HepG2 (cell line): Measurements from ENCODE around the gene MEAK7. TPM values are rescaled to one million over a fixed set of nuclear protein-coding genes. Genes with fewer than 3 reads are reported as not detected.

ENCODE experiments used
- ATAC-seq: fragments of 200-7000 bp; cut with Tn5 transposase; 3 replicates; pipeline ENCODE4 v1.9.1; 2020; ENCODE audit warnings: mild to moderate bottlenecking, moderate library complexity
- BruUV-seq: library from RNA; stranded (reverse); fragments of 400-500 nt; replicated peaks from 2 replicates; lab custom pipeline; 2021; lab: Mats Ljungman, UMichigan
- CTCF ChIA-PET: fragments of 300-600 bp; formaldehyde crosslinking; extraction: SDS; loops from one replicate; lab custom pipeline; 2021; ENCODE audit warnings: low total read pairs, inconsistent platforms, low intra/inter-chr PET ratio; lab: Yijun Ruan, JAX
- POLR2A ChIA-PET: fragments of 350-600 bp; sonication (Branson Sonifier 250); formaldehyde crosslinking; loops from one replicate; lab custom pipeline; 2020; ENCODE audit warnings: antibody characterized with exemption, inconsistent platforms; lab: Yijun Ruan, JAX
- DNase-seq: peaks from one replicate; pipeline ENCODE4 v3.0.0-alpha.2; 2015; ENCODE audit warnings: low spot score
- FAIRE-seq: peaks from 3 replicates; lab custom pipeline; 2011; peaks lifted over from hg19 to GRCh38; lab: Jason Lieb, UNC
- H2AFZ ChIP-seq: one replicate; pipeline ENCODE4 v1.6.1; 2011; ENCODE audit warnings: low read length, inconsistent platforms
- H3K27ac ChIP-seq: fragments of 300-600 bp; 3 replicates; pipeline ENCODE4 v1.8.0; 2011; ENCODE audit warnings: mixed run types, mild to moderate bottlenecking, mixed read lengths, low read length, inconsistent platforms; ENCODE audit not compliant: insufficient read depth; ENCODE audit errors: extremely low read length
- H3K27me3 ChIP-seq, 2 experiments: fragments of 200-600 bp in 1 of 2; 2 replicates in 1 of 2; 3 replicates in 1 of 2; pipeline versions ENCODE4 v1.6.0 to v1.8.0; 2011; ENCODE audit warnings: low read length in 2 of 2, mild to moderate bottlenecking in 2 of 2, moderate library complexity in 2 of 2, inconsistent platforms in 1 of 2; ENCODE audit not compliant: insufficient read depth in 2 of 2, control insufficient read depth in 1 of 2
- H3K36me3 ChIP-seq, 2 experiments: fragments of 200-600 bp in 1 of 2; replicated peaks in 1 of 2; 2 replicates in 1 of 2; 3 replicates in 1 of 2; pipeline versions ENCODE4 v1.5.1 to v1.8.0; 2011; ENCODE audit warnings: low read length in 2 of 2, inconsistent platforms in 1 of 2; ENCODE audit not compliant: insufficient read depth in 2 of 2, control insufficient read depth in 1 of 2
- H3K4me1 ChIP-seq: 2 replicates; pipeline ENCODE4 v1.5.1; 2012; ENCODE audit warnings: low read length, inconsistent platforms; ENCODE audit not compliant: insufficient read depth
- H3K4me2 ChIP-seq: 2 replicates; pipeline ENCODE4 v1.6.0; 2011; ENCODE audit warnings: low read depth, low read length, inconsistent platforms
- H3K4me3 ChIP-seq, 3 experiments: fragments of 200-600 bp in 1 of 3; sonication (generic), shearing (Covaris generic) in 1 of 3; replicated peaks in 1 of 3; 2 replicates each; pipeline ENCODE4 v1.5.1; 2011 to 2016; ENCODE audit warnings: low read length in 3 of 3, inconsistent platforms in 2 of 3, low read depth in 2 of 3, mild to moderate bottlenecking in 2 of 3, control low read depth in 1 of 3, mixed read lengths in 1 of 3; ENCODE audit not compliant: insufficient read depth in 1 of 3
- H3K79me2 ChIP-seq: one replicate; pipeline ENCODE4 v1.6.1; 2011; ENCODE audit warnings: low read length, inconsistent platforms; ENCODE audit not compliant: insufficient read depth
- H3K9ac ChIP-seq: 2 replicates; pipeline ENCODE4 v1.6.0; 2011; ENCODE audit warnings: mild to moderate bottlenecking, low read depth, low read length, inconsistent platforms; ENCODE audit not compliant: insufficient read depth
- H3K9me3 ChIP-seq: 2 replicates; pipeline ENCODE4 v1.5.1; 2012; ENCODE audit warnings: mild to moderate bottlenecking, low read length
- H4K20me1 ChIP-seq: 2 replicates; pipeline ENCODE4 v1.6.0; 2011; ENCODE audit warnings: inconsistent platforms, mild to moderate bottlenecking, low read length, moderate library complexity; ENCODE audit not compliant: insufficient read depth
- CENPX ChIP-seq: sonication (generic); formaldehyde crosslinking; IDR thresholded peaks from 2 replicates; pipeline ENCODE4 v1.9.0; 2021; ENCODE audit warnings: mild to moderate bottlenecking, missing genetic modification reagents, moderate library complexity
- ZBTB21 ChIP-seq: sonication (generic); formaldehyde crosslinking; IDR thresholded peaks from 2 replicates; pipeline ENCODE4 v1.4.0; 2020; ENCODE audit warnings: missing genetic modification reagents
- ZMYM3 ChIP-seq: sonication (generic); formaldehyde crosslinking; IDR thresholded peaks from 2 replicates; pipeline ENCODE4 v1.5.1; 2020; ENCODE audit warnings: mild to moderate bottlenecking, missing genetic modification reagents
- ZNF446 ChIP-seq: sonication (generic); formaldehyde crosslinking; IDR thresholded peaks from 2 replicates; pipeline ENCODE4 v1.5.0; 2020; ENCODE audit warnings: mild to moderate bottlenecking, missing genetic modification reagents
- ZNF530 ChIP-seq: sonication (generic); formaldehyde crosslinking; IDR thresholded peaks from 2 replicates; pipeline ENCODE4 v1.5.0; 2020; ENCODE audit warnings: low read depth, mild to moderate bottlenecking, missing genetic modification reagents
- ZNF629 ChIP-seq: sonication (generic); formaldehyde crosslinking; conservative IDR thresholded peaks from 2 replicates; pipeline ENCODE4 v1.5.0; 2020; ENCODE audit warnings: missing genetic modification reagents
- WGBS: methylation state at CpG from one replicate; pipeline ENCODE4 v1.1.6; 2017; ENCODE audit warnings: low lambda C conversion rate; 5-methylcytosine and 5-hydroxymethylcytosine counted together
- in situ Hi-C: cut with HindIII; loops from 2 replicates; pipeline ENCODE4 v1.10.0; 2017; ENCODE audit warnings: low pct_unique_long_range_greater_than_20kb; ENCODE audit not compliant: extremely low pct_ligation_motif_present
- intact Hi-C: fragments of 100-400 bp; cut with micrococcal nuclease; formaldehyde crosslinking; loops from one replicate; pipeline ENCODE4 v1.10.0; 2022; ENCODE audit not compliant: unreplicated experiment
- polyA plus RNA-seq, 8 experiments: library from polyadenylated mRNA; depleted of rRNA in 3 of 8; stranded (reverse) in 7 of 8; unstranded in 1 of 8; fragments of >200 nt; fragmentation: Illumina TruSeq in 4 of 8; extraction: Trizol in 4 of 8; gene quantifications; 2 replicates each; pipeline versions ENCODE4 v1.2.1 to v1.2.3, GENCODE V29; 2011 to 2016; ENCODE audit warnings: low read depth in 4 of 8, missing spikeins in 1 of 8, mixed read lengths in 1 of 8; ENCODE audit not compliant: insufficient read depth in 1 of 8
- total RNA-seq, 5 experiments: library from RNA; depleted of rRNA; stranded (reverse); fragments of >200 nt; fragmentation: Illumina TruSeq; extraction: Trizol; gene quantifications; 2 replicates each; pipeline ENCODE4 v1.2.3, GENCODE V29; 2016; ENCODE audit warnings: low read depth in 1 of 5
- TF ChIP-seq, protein P1 (sequence below): sonication (generic); formaldehyde crosslinking; conservative IDR thresholded peaks from 2 replicates; pipeline ENCODE4 v1.4.0; 2020; ENCODE audit warnings: missing genetic modification reagents
- TF ChIP-seq, protein P2 (sequence below): sonication (generic); formaldehyde crosslinking; IDR thresholded peaks from 2 replicates; pipeline ENCODE4 v1.4.0; 2020; ENCODE audit warnings: missing genetic modification reagents

Gene MEAK7
- total and polyA plus RNA-seq, 2 of the 13 experiments (the other 11 are each of a cell fraction or from before 2014, with no cell fraction given): 11.8 to 14.7 TPM

DNA sequence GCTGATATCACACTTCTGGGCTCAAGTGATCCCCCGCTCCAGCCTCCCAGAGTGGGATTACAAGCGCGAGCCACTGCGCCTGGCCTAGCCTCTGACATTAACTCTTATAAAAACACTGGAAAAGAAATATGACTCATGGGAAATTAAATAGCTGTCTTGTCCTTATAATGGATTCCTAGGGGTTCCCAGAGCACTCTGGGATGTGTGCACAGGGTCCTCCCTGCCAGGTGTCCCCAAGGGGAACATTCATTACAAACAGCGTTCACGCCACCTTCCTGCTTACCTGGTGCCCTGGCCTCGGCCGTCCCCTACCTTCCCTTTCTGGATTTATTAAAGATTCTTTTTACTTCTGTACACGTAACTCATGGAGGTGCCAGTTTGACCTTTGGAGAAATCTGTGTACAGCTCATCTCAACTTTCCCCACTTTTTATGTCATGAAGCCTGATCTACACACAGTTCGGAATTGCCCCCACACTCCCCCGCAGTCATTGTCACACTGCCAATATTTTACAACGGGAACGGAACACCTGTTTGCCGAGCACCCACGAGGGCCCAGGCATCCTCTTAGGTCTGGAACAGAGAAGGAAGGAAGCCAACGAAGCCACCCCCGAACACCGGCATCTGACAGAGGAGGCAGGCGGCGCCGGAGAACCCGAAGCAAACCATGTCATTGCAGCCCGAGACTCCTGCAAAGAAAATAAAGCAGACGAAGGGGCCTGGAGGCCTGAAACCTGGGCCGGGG, 39.7 kb upstream of the MEAK7 start (continued):
- TF ChIP-seq, protein P1, sequence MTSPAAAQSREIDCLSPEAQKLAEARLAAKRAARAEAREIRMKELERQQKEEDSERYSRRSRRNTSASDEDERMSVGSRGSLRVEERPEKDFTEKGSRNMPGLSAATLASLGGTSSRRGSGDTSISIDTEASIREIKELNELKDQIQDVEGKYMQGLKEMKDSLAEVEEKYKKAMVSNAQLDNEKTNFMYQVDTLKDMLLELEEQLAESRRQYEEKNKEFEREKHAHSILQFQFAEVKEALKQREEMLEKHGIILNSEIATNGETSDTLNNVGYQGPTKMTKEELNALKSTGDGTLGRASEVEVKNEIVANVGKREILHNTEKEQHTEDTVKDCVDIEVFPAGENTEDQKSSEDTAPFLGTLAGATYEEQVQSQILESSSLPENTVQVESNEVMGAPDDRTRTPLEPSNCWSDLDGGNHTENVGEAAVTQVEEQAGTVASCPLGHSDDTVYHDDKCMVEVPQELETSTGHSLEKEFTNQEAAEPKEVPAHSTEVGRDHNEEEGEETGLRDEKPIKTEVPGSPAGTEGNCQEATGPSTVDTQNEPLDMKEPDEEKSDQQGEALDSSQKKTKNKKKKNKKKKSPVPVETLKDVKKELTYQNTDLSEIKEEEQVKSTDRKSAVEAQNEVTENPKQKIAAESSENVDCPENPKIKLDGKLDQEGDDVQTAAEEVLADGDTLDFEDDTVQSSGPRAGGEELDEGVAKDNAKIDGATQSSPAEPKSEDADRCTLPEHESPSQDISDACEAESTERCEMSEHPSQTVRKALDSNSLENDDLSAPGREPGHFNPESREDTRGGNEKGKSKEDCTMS (CRISPR knock-in tag): no peak
- TF ChIP-seq, protein P2, sequence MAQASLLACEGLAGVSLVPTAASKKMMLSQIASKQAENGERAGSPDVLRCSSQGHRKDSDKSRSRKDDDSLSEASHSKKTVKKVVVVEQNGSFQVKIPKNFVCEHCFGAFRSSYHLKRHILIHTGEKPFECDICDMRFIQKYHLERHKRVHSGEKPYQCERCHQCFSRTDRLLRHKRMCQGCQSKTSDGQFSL (CRISPR knock-in tag): no peak
- no peak for TF ChIP-seq ZNF446 (CRISPR knock-in tag)
- TF ChIP-seq CENPX: no peak
- TF ChIP-seq ZBTB21 (CRISPR knock-in tag): no peak

DNA sequence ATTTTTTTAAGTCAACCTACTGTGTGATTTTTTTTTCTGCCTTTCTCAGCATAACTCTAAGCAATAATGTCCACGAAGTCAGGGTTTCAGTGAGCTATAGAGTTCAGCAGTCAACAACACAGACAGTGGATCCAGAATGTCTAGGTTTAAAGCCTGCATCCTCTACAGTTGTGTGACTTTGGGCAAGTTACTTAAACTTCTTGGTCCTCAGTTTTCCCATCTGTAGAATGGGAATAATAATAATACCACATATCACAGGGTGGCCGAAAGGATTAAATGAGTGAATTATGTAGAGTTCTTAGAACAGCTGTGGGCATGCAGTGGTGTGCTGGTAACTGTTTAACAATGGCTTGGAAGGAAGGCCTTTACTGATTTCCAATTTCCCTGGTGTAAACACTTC, 38.8 kb upstream of the MEAK7 start:
- POLR2A ChIA-PET: no interaction called here

More for the DNA sequence above, 38.8 kb upstream of the MEAK7 start:
- DNase-seq: no peak
- Histone ChIP-seq H3K9me3 (no peaks in the 10 kb centered on the region), H3K4me2 (no peak overlapping the region), H3K27ac (no peak overlapping the region), H3K27me3 (peaks cover 0 to 15% of the 10 kb centered on the region in 2 experiments; a peak in 2 of 5 replicates)
- intact Hi-C loops: no loop called here
- TF ChIP-seq ZNF530 (CRISPR knock-in tag) (no peak), ZMYM3 (CRISPR knock-in tag) (peak; percentile 61; the same call in 1 of the 2 replicates), ZNF629 (CRISPR knock-in tag) (peak; percentile 88)
- TF ChIP-seq, all 625 proteins: peak for 2
- Histone ChIP-seq H3K4me3 (no peak overlapping the region), H3K4me1 (peaks cover 41% of the 10 kb centered on the region), H3K9ac (no peak overlapping the region), H3K36me3 (no peaks in the 10 kb centered on the region), H4K20me1 (no peaks in the 10 kb centered on the region), H2AFZ (no peak overlapping the region), H3K79me2 (no peaks in the 10 kb centered on the region)
- CTCF ChIA-PET: no interaction called here
- no peak for FAIRE-seq
- no TSS peak for BruUV-seq
- in situ Hi-C loops: no loop called here
- 55% methylated on average over 2 of the region's 2 CpGs for WGBS
- ATAC-seq: no peak
